ENCODE measurements around the gene ECM1.

The ECM1 gene

DNA sequence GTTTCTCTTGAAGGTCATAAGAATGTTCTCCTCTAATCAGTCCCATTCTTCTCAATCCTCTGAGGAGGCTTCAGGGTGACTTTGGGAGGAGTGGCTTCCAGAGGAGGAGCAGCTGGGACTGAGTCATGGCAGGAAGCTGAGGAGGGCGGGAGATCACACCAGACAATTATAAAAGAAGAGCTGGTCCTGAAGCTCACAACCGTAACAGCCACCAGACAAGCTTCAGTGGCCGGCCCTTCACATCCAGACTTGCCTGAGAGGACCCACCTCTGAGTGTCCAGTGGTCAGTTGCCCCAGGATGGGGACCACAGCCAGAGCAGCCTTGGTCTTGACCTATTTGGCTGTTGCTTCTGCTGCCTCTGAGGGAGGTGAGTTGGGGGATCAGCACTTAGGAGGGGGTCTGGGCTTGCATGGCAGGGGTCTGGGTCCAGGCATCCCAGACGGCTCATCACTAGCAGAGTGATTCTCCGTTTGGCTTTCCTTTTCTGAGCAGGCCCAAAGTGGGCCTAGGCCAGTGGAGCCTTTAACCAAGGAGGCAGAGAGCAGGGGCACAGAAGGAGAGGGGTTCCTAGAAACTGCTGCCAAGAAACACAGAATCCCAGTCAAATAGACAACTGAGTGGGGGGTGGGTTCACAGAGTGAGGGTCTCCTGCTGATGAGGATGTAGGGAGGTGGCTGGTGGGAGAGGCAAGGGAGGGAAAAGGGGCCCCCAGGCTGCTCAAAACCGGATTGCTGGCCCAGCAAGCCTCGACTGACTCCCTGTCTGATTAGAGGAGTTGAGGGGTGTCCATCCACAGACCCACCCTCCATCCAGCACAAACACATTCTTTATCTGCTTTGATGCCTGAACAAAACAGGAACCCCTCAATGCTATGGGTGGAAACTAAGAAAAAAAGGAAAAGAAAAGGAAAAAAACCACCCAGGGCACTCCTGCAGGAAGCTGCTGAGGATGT, at the start of gene ECM1:
Gene ECM1, plus strand, starts transcription at position 198 of the 953 bp plus-strand sequence. Its CDS starts 101 bp downstream, at position 299.
- DNase-seq, result no peak

GRCh38 chr1:150464422-150464826, 43.5 kb upstream of the ECM1 start:
- peak; percentile 3 for DNase-seq

- no peak for DNase-seq
Measured at GRCh38 chr1:150466964-150467363, 40.9 kb upstream of the ECM1 start.

DNA sequence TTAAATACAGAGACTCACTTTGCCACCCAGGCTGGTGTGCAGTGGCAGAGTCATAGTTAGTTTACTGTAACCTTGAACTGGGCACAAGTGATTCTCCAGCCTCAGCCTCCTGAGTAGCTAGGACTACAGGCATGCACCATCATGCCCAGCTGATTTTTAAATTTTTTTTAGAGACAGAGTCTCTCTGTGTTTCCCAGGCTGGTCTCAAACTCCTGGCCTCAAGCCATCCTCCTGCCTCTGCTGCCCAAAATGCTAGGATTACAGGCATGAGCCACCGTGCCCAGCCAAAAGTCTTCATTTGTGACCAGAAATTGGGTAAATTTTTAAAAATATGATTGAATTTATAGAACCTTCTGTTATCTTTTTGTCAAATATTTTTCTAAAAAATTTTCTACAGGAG, 38.6 kb upstream of the ECM1 start:
- DNase-seq, result no peak

- no peak for DNase-seq
Measured at GRCh38 chr1:150472601-150473200, 35.2 kb upstream of the ECM1 start.

GRCh38 chr1:150473659-150474058, 34.2 kb upstream of the ECM1 start:
- no peak for DNase-seq

GRCh38 chr1:150474869-150475268, 33.0 kb upstream of the ECM1 start:
- DNase-seq, result no peak

- DNase-seq, result no peak
Measured at GRCh38 chr1:150476754-150477153, 31.2 kb upstream of the ECM1 start.

GRCh38 chr1:150477320-150477719, 30.6 kb upstream of the ECM1 start:
- no peak for DNase-seq

GRCh38 chr1:150477733-150478132, 30.2 kb upstream of the ECM1 start:
- no peak for DNase-seq

- no peak for DNase-seq
Measured at GRCh38 chr1:150479370-150479769, 28.5 kb upstream of the ECM1 start.

DNA sequence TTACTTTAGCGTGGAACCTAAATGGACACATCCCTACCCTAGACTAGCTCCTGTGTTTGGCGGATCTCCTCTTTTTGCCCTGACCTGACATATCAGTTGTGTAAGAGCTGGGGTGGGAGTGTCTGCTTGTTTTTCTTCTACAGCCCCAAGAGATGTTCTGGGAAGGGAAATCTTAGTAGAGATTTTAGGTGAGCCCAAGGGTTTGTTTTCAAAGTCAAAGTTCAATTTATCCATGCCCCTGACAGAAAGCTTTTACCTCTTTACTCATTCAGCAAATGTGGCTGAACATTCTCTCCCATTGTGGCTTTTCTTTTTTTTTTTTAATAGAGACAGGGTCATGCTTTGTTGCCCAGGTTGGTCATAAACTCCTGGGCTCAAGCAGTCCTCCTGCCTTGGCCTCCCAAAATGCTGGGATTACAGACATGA, 28.0 kb upstream of the ECM1 start:
- DNase-seq, result no peak

GRCh38 chr1:150484431-150484830, 23.5 kb upstream of the ECM1 start:
- no peak for DNase-seq

- no peak for DNase-seq
Measured at GRCh38 chr1:150484861-150485260, 23.0 kb upstream of the ECM1 start.

- DNase-seq, result peak; percentile 95
Measured at GRCh38 chr1:150486966-150487762, 20.7 kb upstream of the ECM1 start, which contains the start of gene TARS2. Gene TARS2 (plus strand): TSS chr1:150487419. CDS start chr1:150487451, 32 bp downstream.

DNA sequence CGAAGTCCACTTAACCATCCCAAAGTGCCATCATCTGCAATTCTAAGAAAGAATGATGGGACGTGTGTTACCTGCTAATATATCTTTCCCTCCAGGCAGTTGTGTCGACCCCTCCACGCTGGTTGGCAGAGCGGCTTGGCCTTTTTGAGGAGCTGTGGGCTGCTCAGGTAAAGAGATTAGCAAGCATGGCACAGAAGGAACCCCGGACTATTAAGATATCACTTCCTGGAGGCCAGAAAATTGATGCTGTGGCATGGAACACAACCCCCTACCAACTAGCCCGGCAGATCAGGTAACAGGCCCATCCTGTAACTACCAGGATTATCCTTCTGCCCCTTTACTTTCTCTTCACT, 20.2 kb upstream of the ECM1 start:
- no peak for DNase-seq

DNA sequence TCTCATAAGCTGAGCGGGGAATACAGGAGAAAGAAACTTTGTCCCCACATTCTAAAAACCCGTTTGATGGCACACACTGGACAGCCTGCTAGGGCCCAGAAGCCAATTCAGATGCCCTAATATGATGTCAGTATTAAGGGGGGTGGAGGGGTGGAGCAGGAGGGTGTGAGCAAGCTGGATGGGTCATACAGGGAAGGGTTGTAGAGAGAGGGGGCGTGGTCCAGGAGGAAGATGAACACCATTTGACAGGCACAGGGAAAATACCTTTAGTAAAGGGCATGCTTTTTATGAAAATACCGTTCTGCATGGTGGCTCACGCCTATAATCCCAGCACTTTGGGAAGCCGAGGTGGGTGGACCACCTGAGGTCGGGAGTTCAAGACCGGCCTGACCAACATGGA, 14.7 kb upstream of the ECM1 start:
- no peak for DNase-seq

GRCh38 chr1:150498342-150498741, 9.6 kb upstream of the ECM1 start:
- no peak for DNase-seq

DNA sequence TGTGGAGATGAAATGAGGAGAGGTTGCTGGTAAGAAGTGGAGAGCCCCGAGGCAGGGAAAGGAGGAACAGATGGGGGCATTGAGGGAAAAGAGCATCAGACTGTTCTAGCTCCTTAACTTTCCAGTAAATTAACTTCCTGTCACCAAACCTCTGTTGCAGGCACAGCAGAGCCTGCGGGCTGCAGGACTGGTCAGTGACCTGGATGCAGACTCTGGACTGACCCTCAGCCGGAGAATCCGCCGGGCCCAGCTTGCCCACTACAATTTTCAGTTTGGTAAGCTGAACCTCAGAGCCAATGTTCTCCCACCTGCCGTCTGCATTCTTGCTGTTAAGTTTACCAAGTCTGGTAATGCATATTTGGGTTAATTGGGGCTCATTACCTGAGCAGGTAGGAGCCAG, 2.5 kb upstream of the ECM1 start:
- no peak for DNase-seq

DNA sequence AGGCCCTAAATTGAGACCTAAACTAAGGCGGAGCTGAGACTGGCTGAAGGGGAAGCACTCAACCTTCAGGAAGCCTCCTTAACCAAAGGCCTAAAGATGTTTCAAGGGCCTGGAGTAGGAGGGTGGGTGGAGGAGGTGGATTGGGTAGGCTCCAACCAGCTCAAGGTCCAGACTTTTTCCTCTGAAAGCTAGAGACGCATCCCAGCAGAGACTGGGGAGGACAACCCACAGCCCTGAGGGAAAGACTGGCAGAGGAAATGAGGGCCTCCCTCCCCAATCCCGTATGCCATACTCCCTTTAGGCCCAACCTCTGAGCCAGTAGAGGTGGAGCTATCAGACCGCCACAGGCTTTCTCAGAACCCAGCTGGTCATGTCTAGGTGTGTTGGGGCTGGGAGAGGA, 1.1 kb downstream of the ECM1 start:
- no peak for DNase-seq

DNA sequence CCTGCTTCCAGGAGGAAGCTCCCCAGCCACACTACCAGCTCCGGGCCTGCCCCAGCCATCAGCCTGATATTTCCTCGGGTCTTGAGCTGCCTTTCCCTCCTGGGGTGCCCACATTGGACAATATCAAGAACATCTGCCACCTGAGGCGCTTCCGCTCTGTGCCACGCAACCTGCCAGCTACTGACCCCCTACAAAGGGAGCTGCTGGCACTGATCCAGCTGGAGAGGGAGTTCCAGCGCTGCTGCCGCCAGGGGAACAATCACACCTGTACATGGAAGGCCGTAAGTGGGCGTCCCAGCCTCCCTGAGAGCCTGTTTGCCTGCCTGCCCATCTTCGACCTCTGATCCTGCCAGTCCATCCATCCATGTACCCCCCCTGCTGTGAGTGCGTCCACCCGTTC, 3.6 kb downstream of the ECM1 start:
- DNase-seq, result peak; percentile 44

DNA sequence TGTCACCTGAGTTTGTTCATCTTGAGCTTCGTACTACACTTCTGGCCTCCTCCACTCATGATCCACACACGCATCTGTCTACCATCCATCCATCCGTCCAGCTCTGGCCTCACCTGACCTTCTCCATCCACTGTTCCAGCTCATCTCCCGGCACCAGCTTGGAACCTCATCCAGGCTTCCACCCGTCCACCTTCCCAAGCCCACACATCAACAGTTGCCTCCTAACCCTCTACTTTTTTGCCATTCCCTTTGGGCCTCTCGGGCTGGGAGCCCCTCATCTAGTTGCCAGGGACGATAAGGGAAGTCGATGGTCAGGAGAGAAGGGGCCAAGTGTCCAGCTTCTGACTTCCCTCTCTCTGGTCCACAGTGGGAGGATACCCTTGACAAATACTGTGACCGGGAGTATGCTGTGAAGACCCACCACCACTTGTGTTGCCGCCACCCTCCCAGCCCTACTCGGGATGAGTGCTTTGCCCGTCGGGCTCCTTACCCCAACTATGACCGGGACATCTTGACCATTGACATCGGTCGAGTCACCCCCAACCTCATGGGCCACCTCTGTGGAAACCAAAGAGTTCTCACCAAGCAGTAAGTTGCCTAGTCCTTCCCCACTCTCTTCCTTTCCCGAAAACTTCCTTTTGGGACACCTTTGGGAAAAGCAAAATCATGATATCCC, 4.2 kb downstream of the ECM1 start:
- DNase-seq, result no peak

DNA sequence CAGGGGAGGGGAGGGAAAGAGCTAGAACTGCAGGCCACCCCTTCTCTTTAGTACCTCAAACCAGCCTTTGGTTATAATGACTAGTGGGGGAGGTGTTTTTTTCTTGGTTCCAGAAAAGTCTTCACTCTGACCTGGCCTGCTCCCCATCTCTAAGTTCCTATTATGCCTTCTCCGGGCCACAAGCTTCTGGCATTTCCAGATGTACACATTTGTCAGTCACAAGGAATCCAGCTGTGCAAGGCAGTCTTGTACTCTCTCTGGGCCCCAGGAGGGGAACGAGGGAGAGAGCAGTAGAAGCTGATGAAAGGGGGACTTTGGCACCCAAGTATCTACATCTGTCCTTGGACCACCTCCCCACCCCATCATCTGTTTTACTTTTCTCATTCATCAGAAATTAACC, 4.9 kb downstream of the ECM1 start:
- no peak for DNase-seq
